Keratinocyte (primary cell): ENCODE data around the gene GOLGA2. TPM values are rescaled to one million over a fixed set of nuclear protein-coding genes. Genes with fewer than 3 reads are reported as not detected.

Source experiments
- DNase-seq: peaks from one replicate; pipeline ENCODE4 v3.0.0-alpha.2; 2011; ENCODE audit warnings: low read depth, missing footprints, low spot score
- FAIRE-seq: peaks from 2 replicates; lab custom pipeline; 2011; peaks lifted over from hg19 to GRCh38; lab: Jason Lieb, UNC
- H2AFZ ChIP-seq: 2 replicates; pipeline ENCODE4 v1.6.0; 2012; ENCODE audit warnings: low read length, control low read depth, inconsistent platforms; ENCODE audit not compliant: control insufficient read depth
- H3K27ac ChIP-seq: 2 replicates; pipeline ENCODE4 v1.5.1; 2011; ENCODE audit warnings: low read length; ENCODE audit not compliant: control insufficient read depth, insufficient read depth
- H3K27me3 ChIP-seq: 3 replicates; pipeline ENCODE4 v1.6.0; 2011; ENCODE audit warnings: low read length; ENCODE audit not compliant: control insufficient read depth, insufficient read depth; ENCODE audit errors: extremely low read depth
- H3K36me3 ChIP-seq, 2 experiments: 2 replicates in 1 of 2; 3 replicates in 1 of 2; pipeline ENCODE4 v1.5.1; 2011; ENCODE audit warnings: low read length in 2 of 2, mild to moderate bottlenecking in 1 of 2; ENCODE audit not compliant: control insufficient read depth in 2 of 2, insufficient read depth in 2 of 2; ENCODE audit errors: extremely low read depth in 1 of 2
- H3K4me1 ChIP-seq: 3 replicates; pipeline ENCODE4 v1.5.1; 2011; ENCODE audit warnings: low read length; ENCODE audit not compliant: control insufficient read depth, insufficient read depth; ENCODE audit errors: extremely low read depth
- H3K4me2 ChIP-seq: 3 replicates; pipeline ENCODE4 v1.6.0; 2011; ENCODE audit warnings: low read depth, low read length; ENCODE audit not compliant: control insufficient read depth, insufficient read depth; ENCODE audit errors: extremely low read depth
- H3K4me3 ChIP-seq, 3 experiments: fragments of 200-600 bp in 1 of 3; sonication (generic) in 1 of 3; 2 replicates in 2 of 3; 3 replicates in 1 of 3; pipeline ENCODE4 v1.5.1; 2011 to 2016; ENCODE audit warnings: low read length in 3 of 3, mild to moderate bottlenecking in 3 of 3, control low read depth in 2 of 3, inconsistent platforms in 1 of 3, low read depth in 1 of 3, mixed read lengths in 1 of 3, mixed run types in 1 of 3, moderate library complexity in 1 of 3; ENCODE audit not compliant: control insufficient read depth in 2 of 3, insufficient read depth in 2 of 3; ENCODE audit errors: extremely low read depth in 1 of 3
- H3K79me2 ChIP-seq: 2 replicates; pipeline ENCODE4 v1.6.0; 2012; ENCODE audit warnings: low read length; ENCODE audit not compliant: control insufficient read depth, insufficient read depth
- H3K9ac ChIP-seq: 3 replicates; pipeline ENCODE4 v1.6.0; 2011; ENCODE audit warnings: low read length; ENCODE audit not compliant: control insufficient read depth, insufficient read depth; ENCODE audit errors: extremely low read depth
- H3K9me1 ChIP-seq: 3 replicates; pipeline ENCODE4 v1.6.0; 2011; ENCODE audit warnings: low read length; ENCODE audit not compliant: control insufficient read depth, insufficient read depth; ENCODE audit errors: extremely low read depth
- H3K9me3 ChIP-seq: 2 replicates; pipeline ENCODE4 v1.5.1; 2012; ENCODE audit warnings: low read depth, low read length; ENCODE audit not compliant: control insufficient read depth
- H4K20me1 ChIP-seq: 3 replicates; pipeline ENCODE4 v1.6.0; 2011; ENCODE audit warnings: low read length; ENCODE audit not compliant: control insufficient read depth, insufficient read depth; ENCODE audit errors: extremely low read depth
- CTCF ChIP-seq, 3 experiments: IDR thresholded peaks in 1 of 3; conservative IDR thresholded peaks in 1 of 3; optimal IDR thresholded peaks in 1 of 3; 2 replicates in 2 of 3; 3 replicates in 1 of 3; pipeline versions ENCODE3 to v1.5.1; 2011; ENCODE audit warnings: low read length in 3 of 3, mild to moderate bottlenecking in 3 of 3, moderate library complexity in 2 of 3, control low read depth in 1 of 3, inconsistent platforms in 1 of 3; ENCODE audit not compliant: insufficient read depth in 2 of 3; ENCODE audit errors: extremely low read depth in 1 of 3
- EZH2 ChIP-seq: IDR thresholded peaks from one replicate; pipeline ENCODE4 v1.6.1; 2012; ENCODE audit warnings: inconsistent platforms, mild to moderate bottlenecking, low read length, moderate library complexity
- dilution Hi-C: fragments of 300-500 bp; cut with MboI; formaldehyde crosslinking; loops from one replicate; pipeline ENCODE4 v1.7.0; 2020; ENCODE audit warnings: low sequenced_read_pairs; ENCODE audit not compliant: extremely low pct_ligation_motif_present
- polyA plus RNA-seq, 5 experiments: library from polyadenylated mRNA; depleted of rRNA in 3 of 5; stranded (reverse) in 3 of 5; stranded (forward) in 1 of 5; unstranded in 1 of 5; fragments of >200 nt; gene quantifications; 1 replicate in 1 of 5; 2 replicates in 3 of 5; 3 replicates in 1 of 5; pipeline versions ENCODE4 v1.2.1 to v1.2.3, GENCODE V29; 2011 to 2012; ENCODE audit warnings: missing spikeins in 2 of 5, low read depth in 1 of 5, low replicate concordance in 1 of 5

Gene GOLGA2
- polyA plus RNA-seq, 1 donor (not counting 4 experiments of a cell fraction or from before 2014, with no cell fraction given) = 41.6 TPM

GRCh38 chr9:128253140-128253990 lies 22.4 kb downstream of the GOLGA2 start:
- Histone ChIP-seq H3K79me2 (no peaks in the 10 kb centered on the region), H3K4me1 (peaks cover 30% of the 10 kb centered on the region), H2AFZ (peak overlapping the region; percentile 62), H3K36me3 (peaks cover 4 to 9% of the 10 kb centered on the region in 2 experiments), H3K27ac (peak overlapping the region; percentile 20), H3K9me1 (no peaks in the 10 kb centered on the region), H3K27me3 (no peaks in the 10 kb centered on the region), H3K4me3 (peak overlapping the region in 2 of 3 experiments; percentile 29 to 38), H3K9me3 (no peaks in the 10 kb centered on the region), H4K20me1 (no peaks in the 10 kb centered on the region), H3K9ac (no peak overlapping the region), H3K4me2 (peak overlapping the region; percentile 51)
- TF ChIP-seq EZH2 (no peak), CTCF (optimal IDR thresholded peaks at IDR 0.05 in 1 of 3, IDR thresholded peaks at IDR 0.05 in 1 of 3, conservative IDR thresholded peaks at IDR 0.05 in 1 of 3; ENCODE audit: extremely low read depth in 1 of 3, insufficient read depth in 2 of 3, low read length in 3 of 3) (peak in 2 of 3 experiments; percentile 2 to 15)
- DNase-seq (no peak), FAIRE-seq (no peak)
- dilution Hi-C loops = no loop called here

GRCh38 chr9:128252317-128253139 lies 23.3 kb downstream of the GOLGA2 start:
- no peaks in the 10 kb centered on the region for H3K27me3 ChIP-seq
- dilution Hi-C loops = no loop called here
- H3K9ac ChIP-seq = no peak overlapping the region
- peak overlapping the region; percentile 41 for H3K4me2 ChIP-seq
- H2AFZ ChIP-seq = no peak overlapping the region
- peaks cover 30% of the 10 kb centered on the region for H3K4me1 ChIP-seq
- no peaks in the 10 kb centered on the region for H4K20me1 ChIP-seq
- H3K79me2 ChIP-seq = no peaks in the 10 kb centered on the region
- H3K9me1 ChIP-seq = no peaks in the 10 kb centered on the region
- no peak overlapping the region for H3K4me3 ChIP-seq
- no peak overlapping the region for H3K27ac ChIP-seq
- peaks cover 4 to 7% of the 10 kb centered on the region in 2 experiments for H3K36me3 ChIP-seq
- DNase-seq = no peak
- TF ChIP-seq EZH2 (no peak), CTCF (optimal IDR thresholded peaks at IDR 0.05 in 1 of 3, IDR thresholded peaks at IDR 0.05 in 1 of 3, conservative IDR thresholded peaks at IDR 0.05 in 1 of 3; ENCODE audit: extremely low read depth in 1 of 3, insufficient read depth in 2 of 3, low read length in 3 of 3) (no peak)
- no peaks in the 10 kb centered on the region for H3K9me3 ChIP-seq
- no peak for FAIRE-seq
